Fibroblast of lung (primary cell): ENCODE results near the gene DPP10. TPM values are rescaled to one million over a fixed set of nuclear protein-coding genes. Genes with fewer than 3 reads are reported as not detected.

Experiments used
- DNase-seq, 2 donors: peaks; one replicate each; pipeline versions ENCODE4 v3.0.0 to v3.0.0-alpha.2; 2010; ENCODE audit warnings: low read depth in 2 of 2
- H2AFZ ChIP-seq: 2 replicates; pipeline ENCODE4 v1.5.1; 2012; ENCODE audit warnings: low read length, control low read depth, inconsistent platforms
- H3K27ac ChIP-seq: 2 replicates; pipeline ENCODE4 v1.5.1; 2011; ENCODE audit warnings: low read length, control low read depth; ENCODE audit not compliant: insufficient read depth
- H3K27me3 ChIP-seq: 2 replicates; pipeline ENCODE4 v1.5.1; 2011; ENCODE audit warnings: mild to moderate bottlenecking, low read length; ENCODE audit not compliant: control insufficient read depth, insufficient read depth
- H3K36me3 ChIP-seq: 2 replicates; pipeline ENCODE4 v1.5.1; 2011; ENCODE audit warnings: low read length; ENCODE audit not compliant: control insufficient read depth, insufficient read depth
- H3K4me1 ChIP-seq: 2 replicates; pipeline ENCODE4 v1.5.1; 2011; ENCODE audit warnings: low read length; ENCODE audit not compliant: control insufficient read depth, insufficient read depth; ENCODE audit errors: extremely low read depth
- H3K4me2 ChIP-seq: 2 replicates; pipeline ENCODE4 v1.5.1; 2011; ENCODE audit warnings: low read length, control low read depth; ENCODE audit not compliant: insufficient read depth; ENCODE audit errors: extremely low read depth
- H3K4me3 ChIP-seq, 4 experiments: fragments of 200-600 bp in 1 of 4; sonication (generic) in 1 of 4; replicated peaks in 1 of 4; 2 replicates each; pipeline ENCODE4 v1.5.1; 2011 to 2016; ENCODE audit warnings: low read length in 4 of 4, low read depth in 3 of 4, mild to moderate bottlenecking in 3 of 4, control low read depth in 2 of 4, inconsistent platforms in 1 of 4, mixed read lengths in 1 of 4; ENCODE audit not compliant: insufficient read depth in 1 of 4; ENCODE audit errors: control extremely low read depth in 1 of 4
- H3K79me2 ChIP-seq: 2 replicates; pipeline ENCODE4 v1.5.1; 2012; ENCODE audit warnings: mild to moderate bottlenecking, low read length, inconsistent platforms; ENCODE audit not compliant: control insufficient read depth, insufficient read depth
- H3K9ac ChIP-seq: 2 replicates; pipeline ENCODE4 v1.5.1; 2011; ENCODE audit warnings: mild to moderate bottlenecking, low read length, control low read depth; ENCODE audit not compliant: insufficient read depth
- H3K9me3 ChIP-seq: 2 replicates; pipeline ENCODE4 v1.5.1; 2012; ENCODE audit warnings: low read depth, low read length; ENCODE audit not compliant: control insufficient read depth, insufficient read depth
- H4K20me1 ChIP-seq: 2 replicates; pipeline ENCODE4 v1.5.1; 2011; ENCODE audit warnings: low read length; ENCODE audit not compliant: control insufficient read depth, insufficient read depth; ENCODE audit errors: extremely low read depth
- CTCF ChIP-seq, 2 donors: IDR thresholded peaks in 1 of 2; conservative IDR thresholded peaks in 1 of 2; 1 replicate in 1 of 2; 2 replicates in 1 of 2; pipeline ENCODE4 v1.5.1; 2011 to 2012; ENCODE audit warnings: low read length in 2 of 2, control low read depth in 1 of 2, inconsistent platforms in 1 of 2, low read depth in 1 of 2, mild to moderate bottlenecking in 1 of 2
- EZH2 ChIP-seq: IDR thresholded peaks from 2 replicates; pipeline ENCODE4 v1.5.1; 2012; ENCODE audit warnings: low read length, control low read depth, mild to moderate bottlenecking; ENCODE audit errors: missing control alignments
- polyA plus RNA-seq, 2 donors: library from polyadenylated mRNA; depleted of rRNA in 1 of 2; stranded (reverse) in 1 of 2; unstranded in 1 of 2; fragments of >200 nt; gene quantifications; 2 replicates each; pipeline ENCODE4 v1.2.1, GENCODE V29; 2011 to 2012; ENCODE audit warnings: missing spikeins in 1 of 2
- total RNA-seq: library from RNA; depleted of rRNA; stranded (reverse); fragments of >200 nt; gene quantifications from 2 replicates; pipeline ENCODE4 v1.2.1, GENCODE V29; 2014

The DPP10 gene
- total and polyA plus RNA-seq, 2 donors (not counting 1 experiment from before 2014, with no cell fraction given) = not detected

- Histone ChIP-seq H3K27me3 (no peaks in the 10 kb centered on the region), H3K79me2 (no peaks in the 10 kb centered on the region), H4K20me1 (no peaks in the 10 kb centered on the region), H3K9me3 (no peaks in the 10 kb centered on the region), H3K4me1 (no peaks in the 10 kb centered on the region), H3K9ac (no peak overlapping the region), H3K4me3 (no peak overlapping the region), H3K4me2 (no peak overlapping the region), H2AFZ (no peak overlapping the region), H3K27ac (no peak overlapping the region), H3K36me3 (no peaks in the 10 kb centered on the region)
- DNase-seq = no peak
- TF ChIP-seq CTCF (conservative IDR thresholded peaks at IDR 0.05 in 1 of 2, IDR thresholded peaks at IDR 0.05 in 1 of 2; ENCODE audit: low read depth in 1 of 2, low read length in 2 of 2) (no peak), EZH2 (no peak)
Measured at GRCh38 chr2:114717049-114717448, 274.6 kb downstream of the DPP10 start.

GRCh38 chr2:114724454-114724853, 282.0 kb downstream of the DPP10 start:
- DNase-seq = no peak
- no peaks in the 10 kb centered on the region for H3K9me3 ChIP-seq
- no peak overlapping the region for H2AFZ ChIP-seq
- no peaks in the 10 kb centered on the region for H3K27me3 ChIP-seq
- H3K4me1 ChIP-seq = no peaks in the 10 kb centered on the region
- no peak overlapping the region for H3K27ac ChIP-seq
- no peaks in the 10 kb centered on the region for H3K79me2 ChIP-seq
- H3K4me2 ChIP-seq = no peak overlapping the region
- H3K36me3 ChIP-seq = no peaks in the 10 kb centered on the region
- H4K20me1 ChIP-seq = no peaks in the 10 kb centered on the region
- no peak overlapping the region for H3K4me3 ChIP-seq
- H3K9ac ChIP-seq = no peak overlapping the region
- no peak for TF ChIP-seq CTCF (conservative IDR thresholded peaks at IDR 0.05 in 1 of 2, IDR thresholded peaks at IDR 0.05 in 1 of 2; ENCODE audit: low read depth in 1 of 2, low read length in 2 of 2)
- TF ChIP-seq EZH2 = no peak

- no peaks in the 10 kb centered on the region for H3K9me3 ChIP-seq
- no peak overlapping the region for H3K4me3 ChIP-seq
- no peaks in the 10 kb centered on the region for H3K27me3 ChIP-seq
- H3K79me2 ChIP-seq = no peaks in the 10 kb centered on the region
- no peak for DNase-seq
- H2AFZ ChIP-seq = no peak overlapping the region
- H4K20me1 ChIP-seq = no peaks in the 10 kb centered on the region
- no peak overlapping the region for H3K4me2 ChIP-seq
- H3K36me3 ChIP-seq = no peaks in the 10 kb centered on the region
- H3K9ac ChIP-seq = no peak overlapping the region
- H3K27ac ChIP-seq = no peak overlapping the region
- TF ChIP-seq CTCF (conservative IDR thresholded peaks at IDR 0.05 in 1 of 2, IDR thresholded peaks at IDR 0.05 in 1 of 2; ENCODE audit: low read depth in 1 of 2, low read length in 2 of 2) (no peak), EZH2 (no peak)
- H3K4me1 ChIP-seq = no peaks in the 10 kb centered on the region
Measured at GRCh38 chr2:114727012-114727411, 284.6 kb downstream of the DPP10 start.
